ENCODE results near the gene EPHB2. TPM values are rescaled to one million over a fixed set of nuclear protein-coding genes. Genes with fewer than 3 reads are reported as not detected.

The EPHB2 gene
- total and polyA plus RNA-seq, 7 experiments from 2014 or later, result 0.27 to 2.2 (median 0.49) TPM; not detected in 3

DNA sequence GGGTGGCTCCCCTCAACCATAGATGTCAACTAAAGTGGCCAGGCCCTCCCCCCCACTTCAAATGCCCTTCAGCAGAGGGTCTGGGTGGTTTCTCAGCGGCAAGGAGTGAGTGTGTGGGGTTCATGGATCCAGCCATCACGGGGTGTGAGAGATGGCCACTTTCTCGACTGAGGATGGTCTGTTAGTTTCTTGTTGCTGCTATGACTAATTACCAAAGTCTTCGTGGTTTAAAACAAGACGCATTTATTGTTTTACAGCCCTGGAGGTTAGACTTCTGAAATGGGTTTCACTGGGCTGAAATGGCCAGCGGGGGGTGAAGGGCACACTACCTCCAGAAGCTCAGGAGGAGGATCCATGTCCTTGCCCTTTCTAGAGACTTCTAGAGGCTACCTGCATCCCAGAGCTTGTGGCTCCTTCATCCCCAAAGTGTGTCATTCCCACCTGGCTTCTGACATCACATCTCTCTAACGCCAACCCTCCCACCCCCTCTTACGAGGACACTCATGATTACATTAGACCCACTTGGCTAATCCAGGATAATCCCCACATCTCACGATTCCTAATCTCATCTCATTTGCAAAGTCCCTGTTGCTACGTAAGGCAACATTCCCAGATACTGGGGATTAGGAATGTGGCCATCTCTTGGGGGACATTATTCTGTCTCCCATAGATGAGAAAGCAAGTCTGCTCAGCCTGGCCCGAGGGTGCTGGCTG, 53.0 kb downstream of the EPHB2 start:
- no peak overlapping the region for H3K27ac Mint-ChIP-seq
- Histone ChIP-seq H3K9me3 (ENCODE audit: control insufficient read depth in 2 of 3, low read length in 3 of 3) (no peaks in the 10 kb centered on the region), H3K36me3 (ENCODE audit: control insufficient read depth in 2 of 3, insufficient read depth in 3 of 3, low read length in 3 of 3) (no peaks in the 10 kb centered on the region), H3K27me3 (ENCODE audit: control insufficient read depth in 2 of 2, insufficient read depth in 2 of 2, low read length in 2 of 2) (no peaks in the 10 kb centered on the region), H3K4me1 (ENCODE audit: control insufficient read depth in 2 of 2, insufficient read depth in 2 of 2, low read length in 2 of 2) (no peaks in the 10 kb centered on the region), H3K4me3 (ENCODE audit: low read length) (no peak overlapping the region), H3K27ac (ENCODE audit: low read depth, low read length) (no peak overlapping the region)
- intact Hi-C loops (cut with micrococcal nuclease), result no loop called here
- ATAC-seq, result no peak
- H3K4me1 Mint-ChIP-seq, result no peaks in the 10 kb centered on the region
- H3K9me3 Mint-ChIP-seq, result no peaks in the 10 kb centered on the region
- no peak for DNase-seq
- POLR2A ChIA-PET, result no interaction called here
- CTCF ChIA-PET, result no interaction called here
- H3K27me3 Mint-ChIP-seq, result peaks cover 0 to 6% (median 0%) of the 10 kb centered on the region in 5 donors
- H3K4me3 Mint-ChIP-seq, result no peak overlapping the region
- no peaks in the 10 kb centered on the region for H3K36me3 Mint-ChIP-seq

- H3K27me3 ChIP-seq (ENCODE audit: control insufficient read depth in 2 of 2, insufficient read depth in 2 of 2, low read length in 2 of 2), result no peaks in the 10 kb centered on the region
- H3K4me1 ChIP-seq (ENCODE audit: control insufficient read depth in 2 of 2, insufficient read depth in 2 of 2, low read length in 2 of 2), result no peaks in the 10 kb centered on the region
- H3K4me3 Mint-ChIP-seq, result no peak overlapping the region
- no peaks in the 10 kb centered on the region for H3K9me3 ChIP-seq (ENCODE audit: control insufficient read depth in 2 of 3, low read length in 3 of 3)
- no peaks in the 10 kb centered on the region for H3K4me1 Mint-ChIP-seq
- no peaks in the 10 kb centered on the region for H3K36me3 Mint-ChIP-seq
- no peak overlapping the region for H3K27ac ChIP-seq (ENCODE audit: low read depth, low read length)
- intact Hi-C loops (cut with micrococcal nuclease), result no loop called here
- ATAC-seq, result no peak
- H3K27me3 Mint-ChIP-seq, result peaks cover 0 to 3% (median 0%) of the 10 kb centered on the region in 5 donors
- ChIA-PET CTCF (no interaction called here), POLR2A (no interaction called here)
- H3K9me3 Mint-ChIP-seq, result no peaks in the 10 kb centered on the region
- no peak overlapping the region for H3K27ac Mint-ChIP-seq
- DNase-seq, result no peak
- no peaks in the 10 kb centered on the region for H3K36me3 ChIP-seq (ENCODE audit: control insufficient read depth in 2 of 3, insufficient read depth in 3 of 3, low read length in 3 of 3)
- no peak overlapping the region for H3K4me3 ChIP-seq (ENCODE audit: low read length)
Observed at GRCh38 chr1:22767852-22768251, 57.2 kb downstream of the EPHB2 start.

DNA sequence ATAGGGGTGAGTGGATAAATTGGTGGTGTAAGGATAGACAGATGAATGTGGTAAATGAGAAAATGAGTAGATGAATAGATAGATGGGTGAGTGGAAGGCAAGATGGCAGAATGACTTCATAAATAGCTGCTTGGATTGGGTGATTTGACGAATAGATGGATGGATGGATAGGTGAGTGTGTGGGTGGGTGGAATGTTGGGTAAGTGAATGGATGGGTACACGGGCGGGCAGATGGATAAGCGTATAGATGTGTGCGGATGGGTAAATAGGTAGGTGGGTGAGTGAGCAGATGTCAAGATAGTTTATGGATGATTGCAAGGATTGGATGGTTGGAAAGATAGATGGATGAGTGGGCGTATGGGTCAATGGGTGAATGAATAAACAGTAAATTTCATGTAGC, 59.3 kb downstream of the EPHB2 start:
- intact Hi-C loops (cut with micrococcal nuclease), result no loop called here
- no peaks in the 10 kb centered on the region for H3K9me3 ChIP-seq (ENCODE audit: control insufficient read depth in 2 of 3, low read length in 3 of 3)
- Mint-ChIP-seq H3K36me3 (no peaks in the 10 kb centered on the region), H3K27me3 (peaks cover 0 to 5% (median 0%) of the 10 kb centered on the region in 5 donors), H3K9me3 (no peaks in the 10 kb centered on the region), H3K4me3 (no peak overlapping the region), H3K27ac (no peak overlapping the region), H3K4me1 (no peaks in the 10 kb centered on the region)
- H3K27ac ChIP-seq (ENCODE audit: low read depth, low read length), result no peak overlapping the region
- H3K36me3 ChIP-seq (ENCODE audit: control insufficient read depth in 2 of 3, insufficient read depth in 3 of 3, low read length in 3 of 3), result no peaks in the 10 kb centered on the region
- POLR2A ChIA-PET, result no interaction called here
- no peak for ATAC-seq
- H3K27me3 ChIP-seq (ENCODE audit: control insufficient read depth in 2 of 2, insufficient read depth in 2 of 2, low read length in 2 of 2), result no peaks in the 10 kb centered on the region
- DNase-seq, result no peak
- H3K4me3 ChIP-seq (ENCODE audit: low read length), result no peak overlapping the region
- no peaks in the 10 kb centered on the region for H3K4me1 ChIP-seq (ENCODE audit: control insufficient read depth in 2 of 2, insufficient read depth in 2 of 2, low read length in 2 of 2)
- CTCF ChIA-PET, result no interaction called here

GRCh38 chr1:22772014-22772413, 61.4 kb downstream of the EPHB2 start:
- DNase-seq (no peak), ATAC-seq (no peak)
- H3K27ac ChIP-seq (ENCODE audit: low read depth, low read length), result no peak overlapping the region
- Mint-ChIP-seq H3K27ac (no peak overlapping the region), H3K4me1 (peaks cover 0 to 4% (median 0%) of the 10 kb centered on the region in 7 donors), H3K36me3 (no peaks in the 10 kb centered on the region), H3K27me3 (peaks cover 4 to 18% (median 4%) of the 10 kb centered on the region in 5 donors), H3K4me3 (no peak overlapping the region), H3K9me3 (no peaks in the 10 kb centered on the region)
- H3K4me1 ChIP-seq (ENCODE audit: control insufficient read depth in 2 of 2, insufficient read depth in 2 of 2, low read length in 2 of 2), result no peaks in the 10 kb centered on the region
- no peaks in the 10 kb centered on the region for H3K9me3 ChIP-seq (ENCODE audit: control insufficient read depth in 2 of 3, low read length in 3 of 3)
- H3K4me3 ChIP-seq (ENCODE audit: low read length), result no peak overlapping the region
- H3K36me3 ChIP-seq (ENCODE audit: control insufficient read depth in 2 of 3, insufficient read depth in 3 of 3, low read length in 3 of 3), result no peaks in the 10 kb centered on the region
- POLR2A ChIA-PET, result no interaction called here
- intact Hi-C loops (cut with micrococcal nuclease), result no loop called here
- H3K27me3 ChIP-seq (ENCODE audit: control insufficient read depth in 2 of 2, insufficient read depth in 2 of 2, low read length in 2 of 2), result no peaks in the 10 kb centered on the region
- CTCF ChIA-PET, result no interaction called here

DNA sequence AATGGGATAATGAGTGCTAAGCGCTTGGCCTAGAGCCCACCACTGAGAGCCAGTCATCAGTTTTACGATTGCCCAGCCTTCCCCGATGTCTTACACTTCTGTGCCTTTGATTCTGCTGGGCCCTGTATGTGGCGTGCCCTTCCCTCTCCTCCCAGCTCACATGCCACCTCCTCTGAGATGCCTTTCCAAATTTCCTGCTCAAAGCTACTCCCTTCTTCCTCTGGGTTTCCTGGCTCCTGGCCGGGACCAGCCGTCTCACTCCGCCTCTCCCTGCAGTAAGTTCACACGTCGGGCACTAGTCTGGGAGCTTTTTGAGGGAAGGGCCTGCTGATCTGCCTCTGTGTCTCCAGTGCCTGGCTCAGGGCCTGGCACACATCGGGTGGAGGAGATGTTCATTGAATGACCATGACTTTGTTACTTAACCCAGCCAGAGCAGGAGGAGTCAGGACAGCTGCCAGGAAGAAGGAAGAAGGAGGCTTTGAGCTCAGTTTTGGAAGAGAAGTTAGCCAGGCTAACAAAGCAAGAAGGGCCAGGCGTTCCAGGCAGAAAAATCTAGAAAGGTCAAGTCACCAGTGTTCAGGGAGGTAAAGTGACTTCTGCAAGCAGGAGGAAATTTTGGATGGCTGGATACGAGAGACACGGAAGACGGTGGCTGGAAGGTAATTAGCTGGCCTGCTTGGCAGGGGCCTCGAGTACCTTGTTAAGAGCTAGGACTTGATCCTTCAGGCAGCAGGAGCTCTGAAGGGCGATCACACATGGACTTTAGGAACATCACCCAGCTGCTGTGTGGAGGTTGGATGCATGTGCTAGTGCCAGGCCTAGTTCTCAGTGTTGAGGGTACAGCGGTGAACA, 63.6 kb downstream of the EPHB2 start:
- Mint-ChIP-seq H3K4me1 (peaks cover 0 to 4% (median 0%) of the 10 kb centered on the region in 7 donors), H3K36me3 (no peaks in the 10 kb centered on the region), H3K27me3 (peaks cover 4 to 25% (median 10%) of the 10 kb centered on the region in 5 donors)

DNA sequence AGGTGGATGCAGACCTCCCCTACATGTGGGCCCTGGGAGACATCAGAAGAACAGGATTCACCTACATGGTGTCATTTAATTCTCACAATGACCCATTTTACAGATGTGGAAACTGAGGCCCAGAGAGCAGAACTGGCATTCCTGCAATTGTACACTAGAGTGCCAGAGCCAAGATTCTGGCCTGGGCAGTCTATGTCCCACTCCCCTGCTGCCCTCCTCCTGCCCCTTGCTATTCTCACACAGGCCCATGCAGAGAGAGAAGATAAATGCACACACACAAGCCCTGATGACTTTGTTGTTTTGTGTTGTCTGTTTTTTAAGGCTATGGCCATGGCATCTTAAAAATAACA, 64.2 kb downstream of the EPHB2 start:
- Mint-ChIP-seq H3K4me3 (no peak overlapping the region), H3K27me3 (peaks cover 4 to 25% (median 14%) of the 10 kb centered on the region in 5 donors), H3K36me3 (no peaks in the 10 kb centered on the region), H3K4me1 (peaks cover 0 to 4% (median 0%) of the 10 kb centered on the region in 7 donors), H3K27ac (no peak overlapping the region), H3K9me3 (no peaks in the 10 kb centered on the region)
- no peak overlapping the region for H3K4me3 ChIP-seq (ENCODE audit: low read length)
- ChIA-PET CTCF (no interaction called here), POLR2A (no interaction called here)
- H3K27ac ChIP-seq (ENCODE audit: low read depth, low read length), result no peak overlapping the region
- DNase-seq (no peak), ATAC-seq (no peak)
- no peaks in the 10 kb centered on the region for H3K9me3 ChIP-seq (ENCODE audit: control insufficient read depth in 2 of 3, low read length in 3 of 3)
- no peaks in the 10 kb centered on the region for H3K27me3 ChIP-seq (ENCODE audit: control insufficient read depth in 2 of 2, insufficient read depth in 2 of 2, low read length in 2 of 2)
- no peaks in the 10 kb centered on the region for H3K36me3 ChIP-seq (ENCODE audit: control insufficient read depth in 2 of 3, insufficient read depth in 3 of 3, low read length in 3 of 3)
- intact Hi-C loops (cut with micrococcal nuclease), result no loop called here
- H3K4me1 ChIP-seq (ENCODE audit: control insufficient read depth in 2 of 2, insufficient read depth in 2 of 2, low read length in 2 of 2), result no peaks in the 10 kb centered on the region

More for the DNA sequence above, 63.6 kb downstream of the EPHB2 start:
- Mint-ChIP-seq H3K4me3 (no peak overlapping the region), H3K9me3 (no peaks in the 10 kb centered on the region), H3K27ac (no peak overlapping the region)
- no peak overlapping the region for H3K27ac ChIP-seq (ENCODE audit: low read depth, low read length)
- CTCF ChIA-PET, result no interaction called here
- POLR2A ChIA-PET, result no interaction called here
- H3K4me3 ChIP-seq (ENCODE audit: low read length), result no peak overlapping the region
- no peaks in the 10 kb centered on the region for H3K4me1 ChIP-seq (ENCODE audit: control insufficient read depth in 2 of 2, insufficient read depth in 2 of 2, low read length in 2 of 2)
- no peaks in the 10 kb centered on the region for H3K36me3 ChIP-seq (ENCODE audit: control insufficient read depth in 2 of 3, insufficient read depth in 3 of 3, low read length in 3 of 3)
- H3K9me3 ChIP-seq (ENCODE audit: control insufficient read depth in 2 of 3, low read length in 3 of 3), result no peaks in the 10 kb centered on the region
- DNase-seq, result no peak
- intact Hi-C loops (cut with micrococcal nuclease), result no loop called here
- ATAC-seq, result no peak
- H3K27me3 ChIP-seq (ENCODE audit: control insufficient read depth in 2 of 2, insufficient read depth in 2 of 2, low read length in 2 of 2), result no peaks in the 10 kb centered on the region

- CTCF ChIA-PET, result no interaction called here
- H3K4me3 Mint-ChIP-seq, result no peak overlapping the region
Observed at GRCh38 chr1:22775478-22775877, 64.8 kb downstream of the EPHB2 start.

More at GRCh38 chr1:22775478-22775877, 64.8 kb downstream of the EPHB2 start:
- H3K4me1 Mint-ChIP-seq, result peaks cover 0 to 4% (median 0%) of the 10 kb centered on the region in 7 donors
- peaks cover 4 to 28% (median 15%) of the 10 kb centered on the region in 5 donors for H3K27me3 Mint-ChIP-seq
- Histone ChIP-seq H3K27ac (ENCODE audit: low read depth, low read length) (no peak overlapping the region), H3K27me3 (ENCODE audit: control insufficient read depth in 2 of 2, insufficient read depth in 2 of 2, low read length in 2 of 2) (no peaks in the 10 kb centered on the region), H3K36me3 (ENCODE audit: control insufficient read depth in 2 of 3, insufficient read depth in 3 of 3, low read length in 3 of 3) (no peaks in the 10 kb centered on the region), H3K9me3 (ENCODE audit: control insufficient read depth in 2 of 3, low read length in 3 of 3) (no peaks in the 10 kb centered on the region), H3K4me3 (ENCODE audit: low read length) (no peak overlapping the region), H3K4me1 (ENCODE audit: control insufficient read depth in 2 of 2, insufficient read depth in 2 of 2, low read length in 2 of 2) (no peaks in the 10 kb centered on the region)
- H3K9me3 Mint-ChIP-seq, result no peaks in the 10 kb centered on the region
- intact Hi-C loops (cut with micrococcal nuclease), result no loop called here
- DNase-seq, result no peak
- H3K36me3 Mint-ChIP-seq, result no peaks in the 10 kb centered on the region
- no peak for ATAC-seq
- H3K27ac Mint-ChIP-seq, result no peak overlapping the region
- POLR2A ChIA-PET, result no interaction called here

Data from naive thymus-derived CD4-positive, alpha-beta T cell (primary cell).